ENCODE measurements around the gene LBH. TPM values are rescaled to one million over a fixed set of nuclear protein-coding genes. Genes with fewer than 3 reads are reported as not detected.

Gene LBH
- polyA plus RNA-seq, 3 donors: 0.41 to 0.76 (median 0.42) TPM

DNA sequence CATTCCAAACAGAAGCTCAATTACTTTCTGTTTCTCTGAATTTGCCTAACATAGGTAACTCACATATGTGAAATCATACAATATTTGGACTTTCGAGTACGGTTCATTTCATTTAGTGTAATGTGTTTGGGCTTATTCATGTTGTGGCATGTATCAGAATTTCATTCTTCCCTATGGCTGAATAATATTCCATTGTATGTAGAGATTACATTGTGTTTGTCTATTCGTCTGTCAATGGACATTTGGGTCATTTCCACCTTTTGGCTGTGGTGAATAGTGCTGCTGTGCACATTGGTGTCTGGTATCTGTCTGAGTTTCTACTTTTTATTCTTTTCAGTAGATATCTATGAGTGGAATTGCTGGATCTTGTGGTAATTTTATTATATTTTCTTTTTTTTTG, 43.9 kb downstream of the LBH start:
- Mint-ChIP-seq H3K36me3 (no peaks in the 10 kb centered on the region), H3K27ac (no peak overlapping the region), H3K4me3 (no peak overlapping the region), H3K27me3 (ENCODE audit: low read depth in 3 of 3) (peaks cover 12 to 40% (median 21%) of the 10 kb centered on the region in 3 donors), H3K4me1 (peaks cover 23% of the 10 kb centered on the region), H3K9me3 (peaks cover 0 to 4% (median 0%) of the 10 kb centered on the region in 7 donors)
- Histone ChIP-seq H3K9me3 (replicated peaks in 1 of 2; ENCODE audit: control insufficient read depth in 1 of 2, insufficient read depth in 1 of 2, low read length in 2 of 2) (no peaks in the 10 kb centered on the region), H3K27me3 (ENCODE audit: control insufficient read depth in 2 of 2, insufficient read depth in 2 of 2, low read length in 2 of 2) (peaks cover 2 to 6% of the 10 kb centered on the region in 2 donors), H3K4me3 (replicated peaks in 1 of 3; ENCODE audit: low read depth in 2 of 3, low read length in 3 of 3) (no peak overlapping the region), H3K36me3 (replicated peaks in 1 of 2; ENCODE audit: control insufficient read depth in 1 of 2, insufficient read depth in 2 of 2, low read length in 2 of 2) (no peaks in the 10 kb centered on the region), H3K27ac (ENCODE audit: low read depth in 1 of 2, low read length in 2 of 2) (no peak overlapping the region), H2AFZ (ENCODE audit: insufficient read depth, low read depth, low read length, poor library complexity, severe bottlenecking) (no peak overlapping the region), H4K20me1 (ENCODE audit: insufficient read depth, low read length) (no peaks in the 10 kb centered on the region), H3K4me1 (ENCODE audit: control insufficient read depth in 1 of 2, insufficient read depth in 2 of 2, low read length in 2 of 2) (peaks cover 16 to 17% of the 10 kb centered on the region in 2 donors), H3K79me2 (ENCODE audit: insufficient read depth, low read length) (no peaks in the 10 kb centered on the region), H3K9ac (ENCODE audit: insufficient read depth, low read length, poor library complexity, severe bottlenecking) (no peak overlapping the region), H3K4me2 (replicated peaks; ENCODE audit: extremely low read depth, low read length, poor library complexity, severe bottlenecking) (no peak overlapping the region)
- TF ChIP-seq, protein P1, sequence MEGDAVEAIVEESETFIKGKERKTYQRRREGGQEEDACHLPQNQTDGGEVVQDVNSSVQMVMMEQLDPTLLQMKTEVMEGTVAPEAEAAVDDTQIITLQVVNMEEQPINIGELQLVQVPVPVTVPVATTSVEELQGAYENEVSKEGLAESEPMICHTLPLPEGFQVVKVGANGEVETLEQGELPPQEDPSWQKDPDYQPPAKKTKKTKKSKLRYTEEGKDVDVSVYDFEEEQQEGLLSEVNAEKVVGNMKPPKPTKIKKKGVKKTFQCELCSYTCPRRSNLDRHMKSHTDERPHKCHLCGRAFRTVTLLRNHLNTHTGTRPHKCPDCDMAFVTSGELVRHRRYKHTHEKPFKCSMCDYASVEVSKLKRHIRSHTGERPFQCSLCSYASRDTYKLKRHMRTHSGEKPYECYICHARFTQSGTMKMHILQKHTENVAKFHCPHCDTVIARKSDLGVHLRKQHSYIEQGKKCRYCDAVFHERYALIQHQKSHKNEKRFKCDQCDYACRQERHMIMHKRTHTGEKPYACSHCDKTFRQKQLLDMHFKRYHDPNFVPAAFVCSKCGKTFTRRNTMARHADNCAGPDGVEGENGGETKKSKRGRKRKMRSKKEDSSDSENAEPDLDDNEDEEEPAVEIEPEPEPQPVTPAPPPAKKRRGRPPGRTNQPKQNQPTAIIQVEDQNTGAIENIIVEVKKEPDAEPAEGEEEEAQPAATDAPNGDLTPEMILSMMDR (IDR thresholded peaks at IDR 0.05): no peak
- intact Hi-C loops (cut with micrococcal nuclease): no loop called here
- no peak for DNase-seq
- WGBS (ENCODE audit: insufficient coverage): no CpG with 5 or more reads among the region's 3 CpGs

DNA sequence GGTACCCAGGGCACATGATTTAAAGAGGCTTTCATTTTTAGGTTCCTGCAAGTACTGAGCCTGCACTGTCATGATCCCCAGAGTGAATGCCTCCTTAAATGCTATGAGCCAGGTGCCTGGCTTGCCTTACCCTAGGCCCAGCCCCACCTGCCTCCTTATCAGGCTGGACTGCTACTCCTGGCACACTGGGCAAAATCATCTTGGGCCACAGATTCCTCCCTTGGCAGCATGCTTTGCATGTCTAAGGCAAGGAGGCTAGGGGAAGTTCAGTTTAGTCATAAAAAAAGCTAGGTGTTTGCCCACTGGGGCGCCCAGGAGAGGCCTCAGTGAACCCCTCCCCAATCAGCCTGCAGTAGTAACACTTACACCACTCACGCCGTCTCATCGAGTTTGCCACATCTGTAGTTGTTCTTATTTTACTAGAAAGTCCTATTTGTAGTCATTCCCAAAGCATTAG, 45.1 kb downstream of the LBH start:
- TF ChIP-seq, protein P1 (IDR thresholded peaks at IDR 0.05): no peak
- H3K9me3 ChIP-seq (replicated peaks in 1 of 2; ENCODE audit: control insufficient read depth in 1 of 2, insufficient read depth in 1 of 2, low read length in 2 of 2): no peaks in the 10 kb centered on the region
- intact Hi-C loops (cut with micrococcal nuclease): no loop called here
- H3K9me3 Mint-ChIP-seq: peaks cover 0 to 4% (median 0%) of the 10 kb centered on the region in 7 donors
- H3K79me2 ChIP-seq (ENCODE audit: insufficient read depth, low read length): no peaks in the 10 kb centered on the region
- H3K9ac ChIP-seq (ENCODE audit: insufficient read depth, low read length, poor library complexity, severe bottlenecking): no peak overlapping the region
- no peak overlapping the region for H2AFZ ChIP-seq (ENCODE audit: insufficient read depth, low read depth, low read length, poor library complexity, severe bottlenecking)
- H3K4me1 Mint-ChIP-seq: peaks cover 11% of the 10 kb centered on the region
- H4K20me1 ChIP-seq (ENCODE audit: insufficient read depth, low read length): no peaks in the 10 kb centered on the region
- no peak overlapping the region for H3K4me3 Mint-ChIP-seq
- 80% methylated on average over 1 of the region's 4 CpGs for WGBS (ENCODE audit: insufficient coverage)
- H3K4me1 ChIP-seq (ENCODE audit: control insufficient read depth in 1 of 2, insufficient read depth in 2 of 2, low read length in 2 of 2): peaks cover 4 to 5% of the 10 kb centered on the region in 2 donors
- no peaks in the 10 kb centered on the region for H3K36me3 ChIP-seq (replicated peaks in 1 of 2; ENCODE audit: control insufficient read depth in 1 of 2, insufficient read depth in 2 of 2, low read length in 2 of 2)
- no peaks in the 10 kb centered on the region for H3K36me3 Mint-ChIP-seq
- H3K4me3 ChIP-seq (replicated peaks in 1 of 3; ENCODE audit: low read depth in 2 of 3, low read length in 3 of 3): no peak overlapping the region
- peaks cover 17 to 45% (median 26%) of the 10 kb centered on the region in 3 donors for H3K27me3 Mint-ChIP-seq (ENCODE audit: low read depth in 3 of 3)
- peaks cover 2 to 6% of the 10 kb centered on the region in 2 donors for H3K27me3 ChIP-seq (ENCODE audit: control insufficient read depth in 2 of 2, insufficient read depth in 2 of 2, low read length in 2 of 2)
- H3K27ac ChIP-seq (ENCODE audit: low read depth in 1 of 2, low read length in 2 of 2): no peak overlapping the region
- no peak overlapping the region for H3K27ac Mint-ChIP-seq
- DNase-seq: no peak
- H3K4me2 ChIP-seq (replicated peaks; ENCODE audit: extremely low read depth, low read length, poor library complexity, severe bottlenecking): no peak overlapping the region

Measured in CD14-positive monocyte (primary cell).